A549 treated with CORT108297 at 1 μM for 4 hours (cell line): ENCODE data around the gene B3GNT5. TPM values are rescaled to one million over a fixed set of nuclear protein-coding genes. Genes with fewer than 3 reads are reported as not detected.

Experiments used
- total RNA-seq: library from RNA; stranded (reverse); fragments of 200-300 nt; extraction: Qiagen RNA extraction; gene quantifications from 5 replicates; pipeline ENCODE4 v1.2.3, GENCODE V29; 2022

Gene B3GNT5, protein sequence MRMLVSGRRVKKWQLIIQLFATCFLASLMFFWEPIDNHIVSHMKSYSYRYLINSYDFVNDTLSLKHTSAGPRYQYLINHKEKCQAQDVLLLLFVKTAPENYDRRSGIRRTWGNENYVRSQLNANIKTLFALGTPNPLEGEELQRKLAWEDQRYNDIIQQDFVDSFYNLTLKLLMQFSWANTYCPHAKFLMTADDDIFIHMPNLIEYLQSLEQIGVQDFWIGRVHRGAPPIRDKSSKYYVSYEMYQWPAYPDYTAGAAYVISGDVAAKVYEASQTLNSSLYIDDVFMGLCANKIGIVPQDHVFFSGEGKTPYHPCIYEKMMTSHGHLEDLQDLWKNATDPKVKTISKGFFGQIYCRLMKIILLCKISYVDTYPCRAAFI
- 18.8 to 29.3 TPM (median 24.1 TPM) in 5 replicates for total RNA-seq

DNA sequence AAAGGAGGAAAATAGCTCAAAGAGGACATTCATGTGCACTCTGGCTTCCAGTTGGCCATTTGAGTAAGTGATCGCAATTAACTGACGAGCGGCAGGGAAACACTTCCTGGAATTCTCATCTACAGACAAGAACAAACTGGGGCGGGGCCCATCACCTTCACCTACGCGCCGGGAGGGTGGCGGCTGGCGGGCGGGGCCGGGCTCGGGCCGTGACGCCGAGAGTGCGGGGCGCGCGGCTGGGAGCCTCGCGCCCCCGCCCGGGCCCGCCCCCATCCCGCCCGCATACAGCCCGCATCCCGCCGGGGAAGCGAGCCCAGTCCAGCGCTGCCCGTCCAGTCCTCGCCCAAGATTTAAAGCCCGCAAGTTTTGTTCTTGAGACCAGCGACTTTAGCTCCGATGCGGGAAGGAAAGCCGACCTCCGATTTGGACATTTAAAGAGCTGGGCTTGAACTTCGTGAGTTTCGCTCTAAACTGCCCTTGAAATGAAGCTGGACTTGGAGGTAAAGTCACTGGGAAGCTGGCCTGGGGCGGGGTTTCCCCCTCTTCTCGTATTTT, at the start of gene B3GNT5:
Gene B3GNT5, plus strand, starts transcription at position 281 of the 555 bp plus-strand sequence. CDS start 16,546 bp downstream, outside the sequence.

Other genes with a start within 250 kb of the B3GNT5 start
- 7.5 to 9.3 TPM (median 7.8 TPM) in 5 replicates for gene MCCC1, start 153.8 kb upstream of the B3GNT5 start, total RNA-seq
- gene LAMP3, start 90.5 kb upstream of the B3GNT5 start, total RNA-seq = 0.15 to 0.26 TPM (median 0.18 TPM) in 5 replicates
- gene MCF2L2, start 175.4 kb downstream of the B3GNT5 start, total RNA-seq = 0.03 to 0.38 TPM (median 0.10 TPM) in 5 replicates